Body of pancreas (tissue), 4 donors: ENCODE measurements around the gene LYZL6.

ENCODE experiments used
- POLR2A ChIP-seq, 3 donors: fragments of 450-650 bp; IDR thresholded peaks; one replicate each; pipeline ENCODE4 v1.6.1; 2016; ENCODE audit warnings: antibody characterized with exemption in 3 of 3, mild to moderate bottlenecking in 2 of 3
- TF ChIP-seq, protein P1 (sequence below), 7 experiments: fragments of 450-650 bp in 4 of 7; fragments of 200-600 bp in 3 of 7; sonication (generic) in 3 of 7; IDR thresholded peaks; one replicate each; pipeline ENCODE4 v1.5.1; 2016 to 2019; ENCODE audit warnings: antibody characterized with exemption in 7 of 7

DNA sequence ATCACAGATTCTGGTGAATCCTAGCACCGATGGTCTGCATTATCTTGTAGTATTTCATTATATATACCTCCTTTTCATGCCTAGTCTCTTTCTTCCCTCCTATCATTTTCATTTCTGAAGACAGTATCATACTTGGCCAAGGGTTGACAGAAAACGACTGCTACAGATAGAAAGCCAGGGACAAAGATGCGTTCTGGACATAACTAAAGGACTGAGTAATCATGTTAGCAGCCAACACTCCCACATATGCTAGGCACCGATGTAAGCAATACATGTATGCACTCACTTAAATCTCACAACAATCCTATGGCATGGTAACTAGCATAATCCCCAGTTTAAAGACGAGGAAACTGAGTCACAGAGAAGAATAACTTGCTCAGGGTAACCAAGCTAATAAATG lies 35.8 kb downstream of the LYZL6 start:
- TF ChIP-seq, protein P1, sequence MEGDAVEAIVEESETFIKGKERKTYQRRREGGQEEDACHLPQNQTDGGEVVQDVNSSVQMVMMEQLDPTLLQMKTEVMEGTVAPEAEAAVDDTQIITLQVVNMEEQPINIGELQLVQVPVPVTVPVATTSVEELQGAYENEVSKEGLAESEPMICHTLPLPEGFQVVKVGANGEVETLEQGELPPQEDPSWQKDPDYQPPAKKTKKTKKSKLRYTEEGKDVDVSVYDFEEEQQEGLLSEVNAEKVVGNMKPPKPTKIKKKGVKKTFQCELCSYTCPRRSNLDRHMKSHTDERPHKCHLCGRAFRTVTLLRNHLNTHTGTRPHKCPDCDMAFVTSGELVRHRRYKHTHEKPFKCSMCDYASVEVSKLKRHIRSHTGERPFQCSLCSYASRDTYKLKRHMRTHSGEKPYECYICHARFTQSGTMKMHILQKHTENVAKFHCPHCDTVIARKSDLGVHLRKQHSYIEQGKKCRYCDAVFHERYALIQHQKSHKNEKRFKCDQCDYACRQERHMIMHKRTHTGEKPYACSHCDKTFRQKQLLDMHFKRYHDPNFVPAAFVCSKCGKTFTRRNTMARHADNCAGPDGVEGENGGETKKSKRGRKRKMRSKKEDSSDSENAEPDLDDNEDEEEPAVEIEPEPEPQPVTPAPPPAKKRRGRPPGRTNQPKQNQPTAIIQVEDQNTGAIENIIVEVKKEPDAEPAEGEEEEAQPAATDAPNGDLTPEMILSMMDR (IDR thresholded peaks at IDR 0.05), result no peak
- TF ChIP-seq POLR2A (IDR thresholded peaks at IDR 0.05), result no peak
